ENCODE measurements around the gene URB1. TPM values are rescaled to one million over a fixed set of nuclear protein-coding genes. Genes with fewer than 3 reads are reported as not detected.
"Not testable (repeated sequence)": the region's sequence is repeated elsewhere in the genome, so short reads cannot be mapped to it uniquely, and the experiment has no call there.

URB1 gene
- polyA plus RNA-seq, 1 donor (not counting 4 experiments of a cell fraction or from before 2014, with no cell fraction given): 9.0 TPM

DNA sequence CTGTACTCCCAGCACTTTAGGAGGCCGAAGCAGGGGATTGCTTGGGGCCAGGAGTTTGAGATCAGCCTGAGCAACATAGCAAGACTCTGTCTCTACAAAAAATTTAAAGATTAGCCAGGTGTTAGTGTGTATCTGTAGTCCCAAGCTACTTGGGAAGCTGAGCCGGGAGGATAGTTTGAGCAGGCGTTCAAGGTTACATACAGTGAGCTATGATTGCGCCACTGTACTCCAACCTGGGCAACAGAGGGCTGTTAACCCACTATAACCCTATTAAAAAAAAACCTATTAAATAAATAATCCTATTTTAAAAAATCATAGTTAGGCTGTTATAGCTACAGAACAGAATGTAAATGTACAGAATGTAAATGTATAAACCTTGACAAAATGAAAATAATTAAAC lies 116.1 kb downstream of the URB1 start:
- no peak overlapping the region for H3K4me3 ChIP-seq (ENCODE audit: control insufficient read depth in 2 of 3, extremely low read depth in 1 of 3, insufficient read depth in 2 of 3, low read depth in 1 of 3, low read length in 3 of 3)
- H3K27me3 ChIP-seq (ENCODE audit: control insufficient read depth, extremely low read depth, insufficient read depth, low read length): no peaks in the 10 kb centered on the region
- no peaks in the 10 kb centered on the region for H4K20me1 ChIP-seq (ENCODE audit: control insufficient read depth, extremely low read depth, insufficient read depth, low read length)
- no peaks in the 10 kb centered on the region for H3K9me3 ChIP-seq (ENCODE audit: control insufficient read depth, low read depth, low read length)
- TF ChIP-seq, protein P1, sequence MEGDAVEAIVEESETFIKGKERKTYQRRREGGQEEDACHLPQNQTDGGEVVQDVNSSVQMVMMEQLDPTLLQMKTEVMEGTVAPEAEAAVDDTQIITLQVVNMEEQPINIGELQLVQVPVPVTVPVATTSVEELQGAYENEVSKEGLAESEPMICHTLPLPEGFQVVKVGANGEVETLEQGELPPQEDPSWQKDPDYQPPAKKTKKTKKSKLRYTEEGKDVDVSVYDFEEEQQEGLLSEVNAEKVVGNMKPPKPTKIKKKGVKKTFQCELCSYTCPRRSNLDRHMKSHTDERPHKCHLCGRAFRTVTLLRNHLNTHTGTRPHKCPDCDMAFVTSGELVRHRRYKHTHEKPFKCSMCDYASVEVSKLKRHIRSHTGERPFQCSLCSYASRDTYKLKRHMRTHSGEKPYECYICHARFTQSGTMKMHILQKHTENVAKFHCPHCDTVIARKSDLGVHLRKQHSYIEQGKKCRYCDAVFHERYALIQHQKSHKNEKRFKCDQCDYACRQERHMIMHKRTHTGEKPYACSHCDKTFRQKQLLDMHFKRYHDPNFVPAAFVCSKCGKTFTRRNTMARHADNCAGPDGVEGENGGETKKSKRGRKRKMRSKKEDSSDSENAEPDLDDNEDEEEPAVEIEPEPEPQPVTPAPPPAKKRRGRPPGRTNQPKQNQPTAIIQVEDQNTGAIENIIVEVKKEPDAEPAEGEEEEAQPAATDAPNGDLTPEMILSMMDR (optimal IDR thresholded peaks at IDR 0.05 in 1 of 3, IDR thresholded peaks at IDR 0.05 in 1 of 3, conservative IDR thresholded peaks at IDR 0.05 in 1 of 3; ENCODE audit: extremely low read depth in 1 of 3, insufficient read depth in 2 of 3, low read length in 3 of 3): no peak
- TF ChIP-seq EZH2 (IDR thresholded peaks at IDR 0.05; ENCODE audit: low read length): no peak
- peaks cover 3 to 6% of the 10 kb centered on the region in 2 experiments for H3K36me3 ChIP-seq (ENCODE audit: control insufficient read depth in 2 of 2, extremely low read depth in 1 of 2, insufficient read depth in 2 of 2, low read length in 2 of 2)
- dilution Hi-C loops (cut with MboI; ENCODE audit: extremely low pct_ligation_motif_present, low sequenced_read_pairs): no loop called here
- FAIRE-seq (no peak), DNase-seq (ENCODE audit: low read depth, low spot score) (no peak)
- H3K27ac ChIP-seq (ENCODE audit: control insufficient read depth, insufficient read depth, low read length): no peak overlapping the region
- H3K4me1 ChIP-seq (ENCODE audit: control insufficient read depth, extremely low read depth, insufficient read depth, low read length): peaks cover 12% of the 10 kb centered on the region
- peaks cover 13% of the 10 kb centered on the region for H3K79me2 ChIP-seq (ENCODE audit: control insufficient read depth, insufficient read depth, low read length)
- H2AFZ ChIP-seq (ENCODE audit: control insufficient read depth, low read length): no peak overlapping the region
- H3K9ac ChIP-seq (ENCODE audit: control insufficient read depth, extremely low read depth, insufficient read depth, low read length): no peak overlapping the region
- no peak overlapping the region for H3K4me2 ChIP-seq (ENCODE audit: control insufficient read depth, extremely low read depth, insufficient read depth, low read depth, low read length)
- H3K9me1 ChIP-seq (ENCODE audit: control insufficient read depth, extremely low read depth, insufficient read depth, low read length): no peaks in the 10 kb centered on the region

- dilution Hi-C loops (cut with MboI; ENCODE audit: extremely low pct_ligation_motif_present, low sequenced_read_pairs): no loop called here
Measured at GRCh38 chr21:32270748-32271147, 122.1 kb downstream of the URB1 start.

GRCh38 chr21:32265321-32265720 lies 127.5 kb downstream of the URB1 start:
- H4K20me1 ChIP-seq (ENCODE audit: control insufficient read depth, extremely low read depth, insufficient read depth, low read length); H3K9ac ChIP-seq (ENCODE audit: control insufficient read depth, extremely low read depth, insufficient read depth, low read length); H3K9me3 ChIP-seq (ENCODE audit: control insufficient read depth, low read depth, low read length); H3K9me1 ChIP-seq (ENCODE audit: control insufficient read depth, extremely low read depth, insufficient read depth, low read length); H3K4me1 ChIP-seq (ENCODE audit: control insufficient read depth, extremely low read depth, insufficient read depth, low read length); dilution Hi-C loops (cut with MboI; ENCODE audit: extremely low pct_ligation_motif_present, low sequenced_read_pairs); H2AFZ ChIP-seq (ENCODE audit: control insufficient read depth, low read length); H3K27me3 ChIP-seq (ENCODE audit: control insufficient read depth, extremely low read depth, insufficient read depth, low read length); H3K4me2 ChIP-seq (ENCODE audit: control insufficient read depth, extremely low read depth, insufficient read depth, low read depth, low read length); H3K4me3 ChIP-seq (ENCODE audit: control insufficient read depth in 2 of 3, extremely low read depth in 1 of 3, insufficient read depth in 2 of 3, low read depth in 1 of 3, low read length in 3 of 3); H3K79me2 ChIP-seq (ENCODE audit: control insufficient read depth, insufficient read depth, low read length); DNase-seq (ENCODE audit: low read depth, low spot score); H3K36me3 ChIP-seq (ENCODE audit: control insufficient read depth in 2 of 2, extremely low read depth in 1 of 2, insufficient read depth in 2 of 2, low read length in 2 of 2); H3K27ac ChIP-seq (ENCODE audit: control insufficient read depth, insufficient read depth, low read length); FAIRE-seq: not testable (repeated sequence)

More at GRCh38 chr21:32270748-32271147, 122.1 kb downstream of the URB1 start:
- no peak overlapping the region for H3K4me3 ChIP-seq (ENCODE audit: control insufficient read depth in 2 of 3, extremely low read depth in 1 of 3, insufficient read depth in 2 of 3, low read depth in 1 of 3, low read length in 3 of 3)
- no peak overlapping the region for H2AFZ ChIP-seq (ENCODE audit: control insufficient read depth, low read length)
- no peaks in the 10 kb centered on the region for H3K9me1 ChIP-seq (ENCODE audit: control insufficient read depth, extremely low read depth, insufficient read depth, low read length)
- DNase-seq (ENCODE audit: low read depth, low spot score): no peak
- no peaks in the 10 kb centered on the region for H3K9me3 ChIP-seq (ENCODE audit: control insufficient read depth, low read depth, low read length)
- H3K4me2 ChIP-seq (ENCODE audit: control insufficient read depth, extremely low read depth, insufficient read depth, low read depth, low read length): no peak overlapping the region
- H4K20me1 ChIP-seq (ENCODE audit: control insufficient read depth, extremely low read depth, insufficient read depth, low read length): no peaks in the 10 kb centered on the region
- FAIRE-seq: no peak
- no peaks in the 10 kb centered on the region for H3K79me2 ChIP-seq (ENCODE audit: control insufficient read depth, insufficient read depth, low read length)
- no peak overlapping the region for H3K9ac ChIP-seq (ENCODE audit: control insufficient read depth, extremely low read depth, insufficient read depth, low read length)
- peaks cover 9 to 10% of the 10 kb centered on the region in 2 experiments for H3K36me3 ChIP-seq (ENCODE audit: control insufficient read depth in 2 of 2, extremely low read depth in 1 of 2, insufficient read depth in 2 of 2, low read length in 2 of 2)
- no peak overlapping the region for H3K27ac ChIP-seq (ENCODE audit: control insufficient read depth, insufficient read depth, low read length)
- TF ChIP-seq, protein P1 (optimal IDR thresholded peaks at IDR 0.05 in 1 of 3, IDR thresholded peaks at IDR 0.05 in 1 of 3, conservative IDR thresholded peaks at IDR 0.05 in 1 of 3; ENCODE audit: extremely low read depth in 1 of 3, insufficient read depth in 2 of 3, low read length in 3 of 3): no peak
- TF ChIP-seq EZH2 (IDR thresholded peaks at IDR 0.05; ENCODE audit: low read length): no peak
- H3K4me1 ChIP-seq (ENCODE audit: control insufficient read depth, extremely low read depth, insufficient read depth, low read length): no peaks in the 10 kb centered on the region
- no peaks in the 10 kb centered on the region for H3K27me3 ChIP-seq (ENCODE audit: control insufficient read depth, extremely low read depth, insufficient read depth, low read length)

Measured in keratinocyte (primary cell).